A673 (cell line): ENCODE measurements around the gene ASTN2. TPM values are rescaled to one million over a fixed set of nuclear protein-coding genes. Genes with fewer than 3 reads are reported as not detected.

Experiments used
- BruUV-seq: library from RNA; stranded (reverse); fragments of 400-500 nt; replicated peaks from 2 replicates; lab custom pipeline; 2021; lab: Mats Ljungman, UMichigan
- CTCF ChIA-PET: fragments of 300-600 bp; sonication (Branson Sonifier 250); formaldehyde crosslinking; loops from one replicate; lab custom pipeline; 2022; ENCODE audit warnings: antibody characterized with exemption; lab: Charles Lee
- POLR2A ChIA-PET: fragments of 300-600 bp; sonication (Branson Sonifier 250); formaldehyde crosslinking; loops from one replicate; lab custom pipeline; 2022; ENCODE audit warnings: antibody characterized with exemption; ENCODE audit not compliant: low non-redundant PET; lab: Charles Lee
- DNase-seq: peaks from one replicate; pipeline ENCODE4 v3.0.0-alpha.2; 2015; ENCODE audit warnings: low spot score
- H3K27ac ChIP-seq: fragments of 200-600 bp; sonication (generic); 2 replicates; pipeline ENCODE4 v1.5.1; 2016; ENCODE audit warnings: mixed run types, low read depth, mild to moderate bottlenecking, mixed read lengths, antibody characterized with exemption, low read length; ENCODE audit not compliant: poor library complexity, severe bottlenecking
- H3K27me3 ChIP-seq: fragments of 200-600 bp; sonication (generic); replicated peaks from 2 replicates; pipeline ENCODE4 v1.6.1; 2017; ENCODE audit warnings: mixed run types, low read depth, mild to moderate bottlenecking, mixed read lengths, antibody characterized with exemption, low read length; ENCODE audit not compliant: insufficient read depth, poor library complexity
- H3K36me3 ChIP-seq: fragments of 200-600 bp; sonication (generic); 2 replicates; pipeline ENCODE4 v1.6.1; 2016; ENCODE audit warnings: mixed run types, mild to moderate bottlenecking, mixed read lengths, antibody characterized with exemption, low read length; ENCODE audit not compliant: insufficient read depth, poor library complexity, severe bottlenecking
- H3K4me1 ChIP-seq: fragments of 200-600 bp; sonication (generic); 2 replicates; pipeline ENCODE4 v1.6.1; 2017; ENCODE audit warnings: mixed run types, mild to moderate bottlenecking, mixed read lengths, antibody characterized with exemption, low read length; ENCODE audit not compliant: insufficient read depth, poor library complexity, severe bottlenecking
- H3K4me3 ChIP-seq: fragments of 200-600 bp; sonication (generic); 2 replicates; pipeline ENCODE4 v1.5.1; 2016; ENCODE audit warnings: low read depth, mixed run types, mild to moderate bottlenecking, mixed read lengths, low read length; ENCODE audit not compliant: poor library complexity, severe bottlenecking
- H3K9me3 ChIP-seq: fragments of 200-600 bp; sonication (generic); 2 replicates; pipeline ENCODE4 v1.6.1; 2016; ENCODE audit warnings: mixed run types, low read depth, mild to moderate bottlenecking, mixed read lengths, antibody characterized with exemption, low read length; ENCODE audit not compliant: poor library complexity, severe bottlenecking
- CTCF ChIP-seq: fragments of 300-800, 200-600 bp; sonication (generic); conservative IDR thresholded peaks from 2 replicates; pipeline ENCODE4 v1.5.1; 2017; ENCODE audit warnings: low read depth, mild to moderate bottlenecking, antibody characterized with exemption, low read length, moderate library complexity, mixed read lengths
- EZH2 ChIP-seq: fragments of 200-600 bp; sonication (generic); IDR thresholded peaks from 2 replicates; pipeline ENCODE4 v1.6.1; 2017; ENCODE audit warnings: borderline replicate concordance, low read depth, mild to moderate bottlenecking, mixed read lengths, antibody characterized with exemption, low read length; ENCODE audit not compliant: poor library complexity, severe bottlenecking
- intact Hi-C: fragments of 100-400 bp; cut with micrococcal nuclease; formaldehyde crosslinking; loops from one replicate; pipeline ENCODE4 v1.10.0; 2022; ENCODE audit not compliant: unreplicated experiment
- total RNA-seq: library from RNA; stranded (reverse); gene quantifications from 2 replicates; pipeline ENCODE4 v1.2.3, GENCODE V29; 2021

The ASTN2 gene
- total RNA-seq, 1 experiment from 2014 or later = 3.4 TPM

- POLR2A ChIA-PET = no interaction called here
- no peak for DNase-seq
Observed at GRCh38 chr9:116706310-116707290, 708.3 kb downstream of the ASTN2 start.

GRCh38 chr9:116705531-116705930 is 709.3 kb downstream of the ASTN2 start:
- no peaks in the 10 kb centered on the region for H3K27me3 ChIP-seq
- ChIA-PET POLR2A (no interaction called here), CTCF (no interaction called here)
- no peaks in the 10 kb centered on the region for H3K9me3 ChIP-seq
- no peak overlapping the region for H3K27ac ChIP-seq
- H3K4me3 ChIP-seq = no peak overlapping the region
- peaks cover 14% of the 10 kb centered on the region for H3K36me3 ChIP-seq
- no TSS peak for BruUV-seq
- intact Hi-C loops = no loop called here
- no peak for TF ChIP-seq CTCF
- no peak for TF ChIP-seq EZH2
- H3K4me1 ChIP-seq = no peaks in the 10 kb centered on the region
- no peak for DNase-seq

More at GRCh38 chr9:116706310-116707290, 708.3 kb downstream of the ASTN2 start:
- no peaks in the 10 kb centered on the region for H3K4me1 ChIP-seq
- H3K36me3 ChIP-seq = peaks cover 7% of the 10 kb centered on the region
- no peaks in the 10 kb centered on the region for H3K27me3 ChIP-seq
- intact Hi-C loops = no loop called here
- no peaks in the 10 kb centered on the region for H3K9me3 ChIP-seq
- CTCF ChIA-PET = no interaction called here
- no TSS peak for BruUV-seq
- TF ChIP-seq EZH2 (no peak), CTCF (no peak)
- no peak overlapping the region for H3K27ac ChIP-seq
- no peak overlapping the region for H3K4me3 ChIP-seq

- intact Hi-C loops = no loop called here
- Histone ChIP-seq H3K36me3 (peaks cover 23% of the 10 kb centered on the region), H3K9me3 (no peaks in the 10 kb centered on the region), H3K27me3 (no peaks in the 10 kb centered on the region), H3K27ac (no peak overlapping the region), H3K4me3 (no peak overlapping the region), H3K4me1 (no peaks in the 10 kb centered on the region)
- BruUV-seq = no TSS peak
- ChIA-PET CTCF (no interaction called here), POLR2A (interaction anchor here (0.6 kb wide), 1 partner anchor 9 kb away, joined by 4 read pairs; no protein-coding TSS in a partner anchor)
- no peak for DNase-seq
- TF ChIP-seq CTCF (no peak), EZH2 (no peak)
Observed at GRCh38 chr9:116704470-116704869, 710.4 kb downstream of the ASTN2 start.
